Bone marrow (tissue), 2 donors: Measurements from ENCODE around the gene GPX6.
"Not testable (repeated sequence)": the region's sequence is repeated elsewhere in the genome, so short reads cannot be mapped to it uniquely, and the experiment has no call there.

Experiments used
- DNase-seq, 2 donors: peaks; one replicate each; lab custom pipeline; 2025; lab: John Stamatoyannopoulos, UW

GPX6 gene

GRCh38 chr6:28480253-28480932 is 35.2 kb downstream of the GPX6 start:
- DNase-seq = no peak

- DNase-seq = no peak
Measured at GRCh38 chr6:28478518-28478917, 37.1 kb downstream of the GPX6 start.

GRCh38 chr6:28474441-28475219 is 41.0 kb downstream of the GPX6 start:
- DNase-seq = no peak

- DNase-seq = not testable (repeated sequence)
Measured at GRCh38 chr6:28469153-28469745, 46.3 kb downstream of the GPX6 start.

- DNase-seq = no peak
Measured at GRCh38 chr6:28468056-28468455, 47.5 kb downstream of the GPX6 start.

- DNase-seq = no peak
Measured at GRCh38 chr6:28462401-28462800, 53.2 kb downstream of the GPX6 start.

- DNase-seq = no peak
Measured at GRCh38 chr6:28458568-28458967, 57.0 kb downstream of the GPX6 start.
